ENCODE measurements around the gene ARFGAP3. TPM values are rescaled to one million over a fixed set of nuclear protein-coding genes. Genes with fewer than 3 reads are reported as not detected.

Gene ARFGAP3, protein sequence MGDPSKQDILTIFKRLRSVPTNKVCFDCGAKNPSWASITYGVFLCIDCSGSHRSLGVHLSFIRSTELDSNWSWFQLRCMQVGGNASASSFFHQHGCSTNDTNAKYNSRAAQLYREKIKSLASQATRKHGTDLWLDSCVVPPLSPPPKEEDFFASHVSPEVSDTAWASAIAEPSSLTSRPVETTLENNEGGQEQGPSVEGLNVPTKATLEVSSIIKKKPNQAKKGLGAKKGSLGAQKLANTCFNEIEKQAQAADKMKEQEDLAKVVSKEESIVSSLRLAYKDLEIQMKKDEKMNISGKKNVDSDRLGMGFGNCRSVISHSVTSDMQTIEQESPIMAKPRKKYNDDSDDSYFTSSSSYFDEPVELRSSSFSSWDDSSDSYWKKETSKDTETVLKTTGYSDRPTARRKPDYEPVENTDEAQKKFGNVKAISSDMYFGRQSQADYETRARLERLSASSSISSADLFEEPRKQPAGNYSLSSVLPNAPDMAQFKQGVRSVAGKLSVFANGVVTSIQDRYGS
- total RNA-seq: 10 to 100 TPM; 27.1 to 27.2 TPM

GRCh38 chr22:42856865-42857704 lies at the start of gene ARFGAP3:
ARFGAP3 (minus strand) TSS chr22:42857273; CDS start chr22:42857182, 91 bp downstream.
- Mint-ChIP-seq H3K36me3 (ENCODE audit: low read depth) (peaks cover 3% of the 10 kb centered on the region), H3K4me1 (ENCODE audit: low read depth) (peaks cover 8% of the 10 kb centered on the region), H3K27me3 (no peaks in the 10 kb centered on the region), H3K9me3 (peaks cover 2% of the 10 kb centered on the region), H3K4me3 (peak within 1 kb of the TSS; percentile 85), H3K27ac (peak within 1 kb of the TSS; percentile 90)
- DNase-seq (peak; percentile 96), ATAC-seq (peak; percentile 95)
- POLR2A ChIA-PET: interaction anchor here (0.6 to 1.7 kb wide), 3 partner anchors 11 to 63 kb away, joined by 3 to 4 read pairs (median 3); no protein-coding TSS in a partner anchor
- CTCF ChIA-PET: interaction anchor here (1.0 to 4.5 kb wide), 5 partner anchors 11 to 203 kb away, joined by 3 to 26 read pairs (median 4); no protein-coding TSS in a partner anchor
- intact Hi-C loops (cut with micrococcal nuclease): loop anchor here (10.0 kb wide), 1 partner anchor 72 kb away; no protein-coding TSS in a partner anchor
- TF ChIP-seq CTCF (IDR thresholded peaks at IDR 0.05): no peak

GRCh38 chr22:42905702-42906183 lies 48.7 kb upstream of the ARFGAP3 start:
- POLR2A ChIA-PET: no interaction called here
- peaks cover 2% of the 10 kb centered on the region for H3K36me3 Mint-ChIP-seq (ENCODE audit: low read depth)
- H3K9me3 Mint-ChIP-seq: no peaks in the 10 kb centered on the region
- TF ChIP-seq CTCF (IDR thresholded peaks at IDR 0.05): no peak
- no peaks in the 10 kb centered on the region for H3K27me3 Mint-ChIP-seq
- intact Hi-C loops (cut with micrococcal nuclease): no loop called here
- no peak overlapping the region for H3K4me3 Mint-ChIP-seq
- H3K4me1 Mint-ChIP-seq (ENCODE audit: low read depth): no peaks in the 10 kb centered on the region
- DNase-seq (no peak), ATAC-seq (no peak)
- CTCF ChIA-PET: no interaction called here
- H3K27ac Mint-ChIP-seq: no peak overlapping the region

DNA sequence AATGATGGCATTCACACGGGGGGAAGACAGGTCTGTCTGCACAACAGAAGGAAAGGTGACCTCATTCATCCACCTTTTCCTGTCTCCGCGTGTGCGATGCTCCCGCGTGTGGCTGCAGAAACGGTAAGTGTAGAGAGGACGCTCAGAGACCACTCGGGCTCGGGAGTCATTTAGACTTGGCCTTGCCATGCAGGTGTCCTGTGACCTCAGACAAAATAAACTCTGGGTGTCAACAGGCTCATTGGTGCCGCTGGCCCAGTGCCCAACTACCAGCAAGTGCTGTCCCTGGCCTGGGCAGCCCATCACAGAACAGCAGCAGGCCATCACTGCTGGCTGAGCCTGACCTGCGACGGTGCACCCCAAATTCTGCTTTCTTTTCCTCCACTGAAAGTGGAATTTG lies 48.1 kb upstream of the ARFGAP3 start:
- H3K27me3 Mint-ChIP-seq: no peaks in the 10 kb centered on the region

GRCh38 chr22:42904050-42904449 lies 47.0 kb upstream of the ARFGAP3 start:
- POLR2A ChIA-PET: interaction anchor here (0.8 kb wide), 1 partner anchor 125 kb away, joined by 3 read pairs; no protein-coding TSS in a partner anchor
- TF ChIP-seq CTCF (IDR thresholded peaks at IDR 0.05): no peak
- DNase-seq (no peak), ATAC-seq (no peak)
- Mint-ChIP-seq H3K36me3 (ENCODE audit: low read depth) (peaks cover 2% of the 10 kb centered on the region), H3K4me1 (ENCODE audit: low read depth) (no peaks in the 10 kb centered on the region), H3K27me3 (no peaks in the 10 kb centered on the region), H3K9me3 (no peaks in the 10 kb centered on the region), H3K4me3 (no peak overlapping the region), H3K27ac (no peak overlapping the region)
- intact Hi-C loops (cut with micrococcal nuclease): no loop called here
- CTCF ChIA-PET: interaction anchor here (0.8 kb wide), 2 partner anchors 9 to 14 kb away, joined by 3 to 4 read pairs; no protein-coding TSS in a partner anchor

More for the DNA sequence above, 48.1 kb upstream of the ARFGAP3 start:
- no peak for DNase-seq
- ChIA-PET CTCF (no interaction called here), POLR2A (no interaction called here)
- no peak for TF ChIP-seq CTCF (IDR thresholded peaks at IDR 0.05)
- ATAC-seq: no peak
- Mint-ChIP-seq H3K27ac (no peak overlapping the region), H3K9me3 (no peaks in the 10 kb centered on the region), H3K36me3 (ENCODE audit: low read depth) (peaks cover 2% of the 10 kb centered on the region), H3K4me1 (ENCODE audit: low read depth) (no peaks in the 10 kb centered on the region), H3K4me3 (no peak overlapping the region)
- intact Hi-C loops (cut with micrococcal nuclease): no loop called here
